Measurements from ENCODE around the gene STARD13. TPM values are rescaled to one million over a fixed set of nuclear protein-coding genes. Genes with fewer than 3 reads are reported as not detected.

The STARD13 gene
- total RNA-seq, 1 experiment from 2014 or later = 4.1 TPM

- H3K4me1 ChIP-seq (ENCODE audit: control insufficient read depth in 1 of 2, insufficient read depth in 2 of 2, low read length in 2 of 2) = no peaks in the 10 kb centered on the region
These were observed 57.5 kb downstream of the STARD13 start for GRCh38 chr13:33227927-33228647.

More at GRCh38 chr13:33227927-33228647, 57.5 kb downstream of the STARD13 start:
- Histone ChIP-seq H2AFZ (ENCODE audit: low read depth, low read length, poor library complexity, severe bottlenecking) (no peak overlapping the region), H3K4me2 (ENCODE audit: low read length) (no peak overlapping the region; the same call in 1 of the 2 replicates), H3K9ac (ENCODE audit: low read length) (no peak overlapping the region), H3K27ac (ENCODE audit: low read depth, low read length) (no peak overlapping the region), H3K27me3 (ENCODE audit: insufficient read depth, low read length) (no peaks in the 10 kb centered on the region), H3K79me2 (ENCODE audit: insufficient read depth, low read length) (no peaks in the 10 kb centered on the region), H3K36me3 (ENCODE audit: control insufficient read depth in 1 of 2, insufficient read depth in 2 of 2, low read length in 2 of 2) (no peaks in the 10 kb centered on the region), H3K9me3 (ENCODE audit: control insufficient read depth in 1 of 2, insufficient read depth in 1 of 2, low read depth in 1 of 2, low read length in 2 of 2) (peaks cover 0 to 4% of the 10 kb centered on the region in 2 experiments; a peak in 1 of 4 replicates), H3K9me2 (ENCODE audit: insufficient read depth) (no peaks in the 10 kb centered on the region), H3K4me3 (replicated peaks in 1 of 2; ENCODE audit: low read depth in 1 of 2, low read length in 2 of 2) (no peak overlapping the region), H4K20me1 (ENCODE audit: insufficient read depth) (no peaks in the 10 kb centered on the region)
- ChIA-PET CTCF (interaction anchor here (0.7 to 1.3 kb wide), 6 partner anchors 9 to 315 kb away, joined by 3 to 6 read pairs (median 4); no protein-coding TSS in a partner anchor), RAD21 (ENCODE audit: low non-redundant PET in 1 of 2, low total read pairs in 2 of 2, uncharacterized antibody in 2 of 2, unreplicated experiment in 2 of 2) (interaction anchor here (0.6 to 1.1 kb wide), 3 partner anchors 225 to 315 kb away, joined by 3 read pairs; no protein-coding TSS in a partner anchor), POLR2A (no interaction called here)
- no TSS peak for BruUV-seq (replicated peaks)
- intact Hi-C loops (cut with micrococcal nuclease) = loop anchor here (1.0 kb wide), 3 partner anchors 213 to 496 kb away; no protein-coding TSS in a partner anchor
- ATAC-seq = peak; percentile 38; the same call in 1 of the 2 replicates
- no peak for DNase-seq (ENCODE audit: low read depth, low spot score)
- TF ChIP-seq SRF (IDR thresholded peaks at IDR 0.05; ENCODE audit: low read depth) (no peak), EZH2 (IDR thresholded peaks at IDR 0.05) (no peak), POLR2A (IDR thresholded peaks at IDR 0.05; ENCODE audit: borderline replicate concordance, extremely low read depth, insufficient read depth, insufficient read length) (no peak), SIN3A (IDR thresholded peaks at IDR 0.05; ENCODE audit: low read depth) (no peak), CEBPB (IDR thresholded peaks at IDR 0.05; ENCODE audit: low read depth) (no peak), CBX3 (IDR thresholded peaks at IDR 0.05; ENCODE audit: low read depth) (no peak), REST (IDR thresholded peaks at IDR 0.05; ENCODE audit: low read depth) (no peak), POLR2AphosphoS5 (IDR thresholded peaks at IDR 0.05; ENCODE audit: low read depth, low read length) (no peak), ZNF274 (IDR thresholded peaks at IDR 0.05; ENCODE audit: low read depth, low read length) (no peak), EGR1 (IDR thresholded peaks at IDR 0.05; ENCODE audit: low read depth) (no peak), ZFX (IDR thresholded peaks at IDR 0.05) (no peak), ELF1 (IDR thresholded peaks at IDR 0.05; ENCODE audit: borderline replicate concordance, low read depth) (no peak), EZH2phosphoT487 (IDR thresholded peaks at IDR 0.05; ENCODE audit: borderline replicate concordance) (no peak), ATF3 (IDR thresholded peaks at IDR 0.05) (no peak), JUND (IDR thresholded peaks at IDR 0.05) (no peak), YY1 (IDR thresholded peaks at IDR 0.05; ENCODE audit: extremely low read depth, insufficient replicate concordance, low read depth, low read length) (no peak), RAD21 (IDR thresholded peaks at IDR 0.05; ENCODE audit: low read depth) (no peak), MAX (IDR thresholded peaks at IDR 0.05) (no peak), SP1 (IDR thresholded peaks at IDR 0.05; ENCODE audit: low read depth) (no peak), FOSL1 (IDR thresholded peaks at IDR 0.05; ENCODE audit: low read depth) (no peak)
